HCT116 (cell line): ENCODE data around the gene DNM3. TPM values are rescaled to one million over a fixed set of nuclear protein-coding genes. Genes with fewer than 3 reads are reported as not detected.

ENCODE experiments used
- ATAC-seq: fragments of 200-7000 bp; cut with Tn5 transposase; 2 replicates; pipeline ENCODE4 v1.9.1; 2020; ENCODE audit warnings: mild to moderate bottlenecking, moderate library complexity
- BruUV-seq: library from RNA; stranded (reverse); fragments of 400-500 nt; replicated peaks from 2 replicates; lab custom pipeline; 2021; lab: Mats Ljungman, UMichigan
- CTCF ChIA-PET: fragments of 300-600 bp; sonication (Branson Sonifier 250); formaldehyde crosslinking; loops from one replicate; lab custom pipeline; 2021; ENCODE audit warnings: antibody characterized with exemption; lab: Charles Lee
- POLR2A ChIA-PET: fragments of 300-600, 350-600 bp; sonication (Branson Sonifier 250); formaldehyde crosslinking; loops from one replicate; lab custom pipeline; 2021; ENCODE audit warnings: antibody characterized with exemption; lab: Charles Lee
- RAD21 ChIA-PET, 2 experiments: fragments of 300-600 bp; sonication (Branson Sonifier 250); formaldehyde crosslinking; loops; one replicate each; lab custom pipeline; 2023; ENCODE audit warnings: low total read pairs in 2 of 2; ENCODE audit not compliant: uncharacterized antibody in 2 of 2, unreplicated experiment in 2 of 2, low non-redundant PET in 1 of 2; lab: Charles Lee
- DNase-seq: peaks from one replicate; pipeline ENCODE4 v3.0.0-alpha.2; 2010; ENCODE audit warnings: low read depth, low spot score
- H2AFZ ChIP-seq: fragments of 200-600 bp; shearing (Covaris generic), sonication (generic); 2 replicates; pipeline ENCODE4 v1.6.1; 2017; ENCODE audit warnings: low read depth, mixed run types, mixed read lengths, antibody characterized with exemption, low read length; ENCODE audit not compliant: poor library complexity, severe bottlenecking
- H3K27ac ChIP-seq: 2 replicates; pipeline ENCODE4 v1.5.1; 2012; ENCODE audit warnings: low read depth, low read length
- H3K27me3 ChIP-seq: fragments of 200-600 bp; sonication (generic); 2 replicates; pipeline ENCODE4 v1.6.1; 2016; ENCODE audit warnings: mixed run types, low read length, mixed read lengths; ENCODE audit not compliant: insufficient read depth
- H3K36me3 ChIP-seq, 2 experiments: fragments of 200-500 bp in 1 of 2; fragments of 200-600 bp in 1 of 2; sonication (Bioruptor generic) in 1 of 2; sonication (generic) in 1 of 2; 2 replicates each; pipeline versions ENCODE4 v1.5.1 to v1.6.1; 2014 to 2016; ENCODE audit warnings: low read length in 2 of 2, inconsistent platforms in 1 of 2, mixed read lengths in 1 of 2, mixed run types in 1 of 2; ENCODE audit not compliant: insufficient read depth in 2 of 2, control insufficient read depth in 1 of 2
- H3K4me1 ChIP-seq, 2 experiments: fragments of 200-600 bp in 1 of 2; sonication (generic) in 1 of 2; 2 replicates each; pipeline versions ENCODE4 v1.5.1 to v1.6.1; 2012 to 2017; ENCODE audit warnings: low read length in 2 of 2, inconsistent platforms in 1 of 2, mild to moderate bottlenecking in 1 of 2, mixed read lengths in 1 of 2, mixed run types in 1 of 2, moderate library complexity in 1 of 2; ENCODE audit not compliant: insufficient read depth in 2 of 2, control insufficient read depth in 1 of 2
- H3K4me2 ChIP-seq: fragments of 200-600 bp; sonication (generic); 2 replicates; pipeline ENCODE4 v1.6.1; 2017; ENCODE audit warnings: mixed run types, low read length, mixed read lengths
- H3K4me3 ChIP-seq, 2 experiments: fragments of 200-600 bp in 1 of 2; sonication (generic) in 1 of 2; replicated peaks in 1 of 2; 2 replicates each; pipeline ENCODE4 v1.5.1; 2011 to 2016; ENCODE audit warnings: low read length in 2 of 2, control low read depth in 1 of 2, low read depth in 1 of 2, mild to moderate bottlenecking in 1 of 2, mixed read lengths in 1 of 2, mixed run types in 1 of 2
- H3K79me2 ChIP-seq: fragments of 200-600 bp; sonication (generic); 2 replicates; pipeline ENCODE4 v1.6.1; 2017; ENCODE audit warnings: mild to moderate bottlenecking, mixed run types, low read length, moderate library complexity, mixed read lengths; ENCODE audit not compliant: insufficient read depth
- H3K9ac ChIP-seq: fragments of 200-600 bp; sonication (generic); 2 replicates; pipeline ENCODE4 v1.6.1; 2016; ENCODE audit warnings: low read length, mixed read lengths
- H3K9me2 ChIP-seq: fragments of 200-600 bp; sonication (generic), shearing (Covaris generic); 2 replicates; pipeline ENCODE4 v1.6.1; 2017; ENCODE audit warnings: mixed run types, mild to moderate bottlenecking, moderate library complexity; ENCODE audit not compliant: insufficient read depth
- H3K9me3 ChIP-seq, 2 experiments: fragments of 200-500 bp in 1 of 2; fragments of 200-600 bp in 1 of 2; sonication (Bioruptor generic) in 1 of 2; sonication (generic) in 1 of 2; 2 replicates each; pipeline ENCODE4 v1.6.1; 2014 to 2017; ENCODE audit warnings: low read length in 2 of 2, mixed read lengths in 2 of 2, inconsistent platforms in 1 of 2, low read depth in 1 of 2, mild to moderate bottlenecking in 1 of 2, mixed run types in 1 of 2, moderate library complexity in 1 of 2; ENCODE audit not compliant: control insufficient read depth in 1 of 2, insufficient read depth in 1 of 2
- H4K20me1 ChIP-seq: fragments of 200-600 bp; sonication (generic), shearing (Covaris generic); 2 replicates; pipeline ENCODE4 v1.6.1; 2017; ENCODE audit warnings: mixed run types, mild to moderate bottlenecking, moderate library complexity; ENCODE audit not compliant: insufficient read depth
- ATF3 ChIP-seq: IDR thresholded peaks from 2 replicates; pipeline ENCODE4 v1.6.1; 2012
- CBX3 ChIP-seq: IDR thresholded peaks from 2 replicates; pipeline ENCODE4 v1.6.1; 2012; ENCODE audit warnings: low read depth
- CEBPB ChIP-seq: IDR thresholded peaks from 2 replicates; pipeline ENCODE4 v1.6.1; 2012; ENCODE audit warnings: low read depth
- CTCF ChIP-seq, 3 experiments: fragments of 200-600 bp in 1 of 3; sonication (generic) in 1 of 3; IDR thresholded peaks in 2 of 3; conservative IDR thresholded peaks in 1 of 3; 2 replicates each; pipeline ENCODE4 v1.5.1; 2012 to 2017; ENCODE audit warnings: low read depth in 2 of 3, low read length in 2 of 3, antibody characterized with exemption in 1 of 3, borderline replicate concordance in 1 of 3, control low read depth in 1 of 3, mild to moderate bottlenecking in 1 of 3, mixed read lengths in 1 of 3, mixed run types in 1 of 3, moderate library complexity in 1 of 3; ENCODE audit not compliant: insufficient read depth in 1 of 3
- EGR1 ChIP-seq: IDR thresholded peaks from 2 replicates; pipeline ENCODE4 v1.6.1; 2012; ENCODE audit warnings: low read depth
- ELF1 ChIP-seq: IDR thresholded peaks from 2 replicates; pipeline ENCODE4 v1.6.1; 2012; ENCODE audit warnings: low read depth, borderline replicate concordance
- EZH2 ChIP-seq: fragments of 200-600 bp; sonication (generic); IDR thresholded peaks from 2 replicates; pipeline ENCODE4 v1.6.1; 2017; ENCODE audit warnings: antibody characterized with exemption, mixed run types
- EZH2phosphoT487 ChIP-seq: fragments of 200-600 bp; IDR thresholded peaks from 2 replicates; pipeline ENCODE4 v1.6.1; 2018; ENCODE audit warnings: antibody characterized with exemption, borderline replicate concordance
- FOSL1 ChIP-seq: IDR thresholded peaks from 2 replicates; pipeline ENCODE4 v1.6.1; 2012; ENCODE audit warnings: low read depth
- JUND ChIP-seq: IDR thresholded peaks from 2 replicates; pipeline ENCODE4 v1.6.1; 2012
- MAX ChIP-seq: IDR thresholded peaks from 2 replicates; pipeline ENCODE4 v1.6.1; 2012
- POLR2A ChIP-seq: IDR thresholded peaks from 2 replicates; pipeline ENCODE4 v1.7.0; 2011; ENCODE audit warnings: borderline replicate concordance; ENCODE audit not compliant: insufficient read depth, insufficient read length; ENCODE audit errors: extremely low read depth
- POLR2AphosphoS5 ChIP-seq: IDR thresholded peaks from 2 replicates; pipeline ENCODE4 v1.6.1; 2011; ENCODE audit warnings: mild to moderate bottlenecking, low read depth, low read length, moderate library complexity
- RAD21 ChIP-seq: IDR thresholded peaks from 2 replicates; pipeline ENCODE4 v1.6.1; 2012; ENCODE audit warnings: low read depth, mild to moderate bottlenecking
- REST ChIP-seq: IDR thresholded peaks from 2 replicates; pipeline ENCODE4 v1.6.1; 2012; ENCODE audit warnings: low read depth
- SP1 ChIP-seq: IDR thresholded peaks from 2 replicates; pipeline ENCODE4 v1.6.1; 2012; ENCODE audit warnings: low read depth
- SRF ChIP-seq: IDR thresholded peaks from 2 replicates; pipeline ENCODE4 v1.6.1; 2012; ENCODE audit warnings: low read depth
- YY1 ChIP-seq: IDR thresholded peaks from 2 replicates; pipeline ENCODE4 v1.6.1; 2011; ENCODE audit warnings: low read length, low read depth, moderate library complexity, mild to moderate bottlenecking; ENCODE audit not compliant: insufficient replicate concordance; ENCODE audit errors: extremely low read depth
- ZBTB33 ChIP-seq: IDR thresholded peaks from 2 replicates; pipeline ENCODE4 v1.6.1; 2011; ENCODE audit warnings: mild to moderate bottlenecking, low read length, moderate library complexity; ENCODE audit not compliant: insufficient replicate concordance; ENCODE audit errors: extremely low read depth
- ZFX ChIP-seq: fragments of 450-650 bp; IDR thresholded peaks from 2 replicates; pipeline ENCODE4 v1.6.1; 2017
- ZNF274 ChIP-seq: fragments of 200-500 bp; sonication (Bioruptor generic); IDR thresholded peaks from 2 replicates; pipeline ENCODE4 v1.6.1; 2014; ENCODE audit warnings: mild to moderate bottlenecking, low read depth, low read length, inconsistent platforms
- intact Hi-C: fragments of 100-400 bp; cut with micrococcal nuclease; formaldehyde crosslinking; loops from 2 replicates; pipeline ENCODE4 v1.10.0; 2022
- total RNA-seq: library from RNA; stranded (reverse); gene quantifications from one replicate; pipeline ENCODE4 v1.2.1, GENCODE V29; 2021; ENCODE audit not compliant: unreplicated experiment

Gene DNM3
- total RNA-seq, 1 experiment from 2014 or later, result 3.1 TPM

GRCh38 chr1:172356620-172357019, 515.3 kb downstream of the DNM3 start:
- Histone ChIP-seq H3K9ac (no peak overlapping the region), H3K27me3 (no peaks in the 10 kb centered on the region; the same call in 1 of the 2 replicates), H3K4me3 (peak overlapping the region in 1 of 2 experiments; percentile 6; a peak in 1 of 4 replicates), H4K20me1 (no peaks in the 10 kb centered on the region), H3K36me3 (no peaks in the 10 kb centered on the region), H3K9me3 (no peaks in the 10 kb centered on the region), H3K27ac (no peak overlapping the region), H2AFZ (no peak overlapping the region), H3K9me2 (no peaks in the 10 kb centered on the region), H3K79me2 (no peaks in the 10 kb centered on the region), H3K4me1 (peaks cover 60 to 67% of the 10 kb centered on the region in 2 experiments), H3K4me2 (peak overlapping the region; percentile 64)
- RAD21 ChIA-PET, result no interaction called here
- DNase-seq, result peak; percentile 56
- intact Hi-C loops, result no loop called here
- BruUV-seq, result no TSS peak
- CTCF ChIA-PET, result no interaction called here
- POLR2A ChIA-PET, result no interaction called here
- peak; percentile 40 for ATAC-seq
- TF ChIP-seq MAX (no peak), YY1 (no peak), ZFX (no peak), EGR1 (peak; percentile 76), ATF3 (no peak), ELF1 (no peak; the same call in 1 of the 2 replicates), ZNF274 (no peak), REST (no peak), ZBTB33 (no peak), SRF (no peak), JUND (peak; percentile 75; the same call in 1 of the 2 replicates), EZH2 (no peak), CEBPB (peak; percentile 21; the same call in 1 of the 2 replicates), POLR2AphosphoS5 (peak; percentile 39; the same call in 1 of the 2 replicates), FOSL1 (peak; percentile 80), CBX3 (0 out of 2 replicates have a peak, but pooled peaks have one; percentile 56), POLR2A (no peak), CTCF (IDR thresholded peaks at IDR 0.05 in 2 of 3, conservative IDR thresholded peaks at IDR 0.05 in 1 of 3; ENCODE audit: borderline replicate concordance in 1 of 3, insufficient read depth in 1 of 3, low read depth in 2 of 3, low read length in 2 of 3) (no peak), EZH2phosphoT487 (no peak), SP1 (peak; percentile 66), RAD21 (0 out of 2 replicates have a peak, but pooled peaks have one; percentile 12)
